GM12878 (cell line): ENCODE measurements around the gene SHANK1. TPM values are rescaled to one million over a fixed set of nuclear protein-coding genes. Genes with fewer than 3 reads are reported as not detected.

Experiments used
- ATF7 ChIP-seq: fragments of 450-650 bp; IDR thresholded peaks from 2 replicates; pipeline ENCODE4 v1.6.1; 2016; ENCODE audit warnings: low read depth, mild to moderate bottlenecking
- CHD1 ChIP-seq: IDR thresholded peaks from 2 replicates; pipeline ENCODE4 v1.6.1; 2012; ENCODE audit warnings: low read depth, low read length, improper control_type of control experiment
- HSF1 ChIP-seq: fragments of 150-350 bp; IDR thresholded peaks from 2 replicates; pipeline ENCODE4 v1.6.1; 2014; ENCODE audit warnings: mild to moderate bottlenecking, low read depth, low read length
- IRF4 ChIP-seq: IDR thresholded peaks from 2 replicates; pipeline ENCODE4 v1.6.1; 2011; ENCODE audit warnings: low read depth, low read length
- NFYB ChIP-seq: IDR thresholded peaks from 2 replicates; pipeline ENCODE4 v1.6.1; 2011; ENCODE audit warnings: low read depth, mild to moderate bottlenecking, low read length, improper control_type of control experiment, moderate library complexity; ENCODE audit not compliant: insufficient read depth
- PRDM15 ChIP-seq: fragments of 450-650 bp; formaldehyde crosslinking; IDR thresholded peaks from 2 replicates; pipeline ENCODE4 v1.4.0; 2020; ENCODE audit warnings: mild to moderate bottlenecking, moderate library complexity
- RELB ChIP-seq: fragments of 450-650 bp; IDR thresholded peaks from 2 replicates; pipeline ENCODE4 v1.6.1; 2017; ENCODE audit warnings: low read depth, mild to moderate bottlenecking, moderate library complexity
- SPI1 ChIP-seq: IDR thresholded peaks from 2 replicates; pipeline ENCODE4 v1.6.1; 2011; ENCODE audit warnings: low read depth, mild to moderate bottlenecking, low read length, moderate library complexity, borderline replicate concordance; ENCODE audit not compliant: insufficient read depth
- ZNF687 ChIP-seq: fragments of 450-650 bp; IDR thresholded peaks from 2 replicates; pipeline ENCODE4 v1.6.1; 2017; ENCODE audit warnings: mild to moderate bottlenecking, moderate library complexity
- polyA plus RNA-seq, 11 experiments: library from polyadenylated mRNA; depleted of rRNA in 4 of 11; unstranded in 6 of 11; stranded (reverse) in 5 of 11; fragments of >200 nt; fragmentation: Nextera tagmentation in 4 of 11; fragmentation: Illumina TruSeq in 1 of 11; extraction: Ambion mirVana in 4 of 11; extraction: Trizol in 1 of 11; gene quantifications; 1 replicate in 1 of 11; 2 replicates in 10 of 11; pipeline versions ENCODE4 v1.2.1 to v1.2.3, GENCODE V29; 2011 to 2016; ENCODE audit warnings: inconsistent platforms in 2 of 11, missing spikeins in 2 of 11, low read depth in 1 of 11
- total RNA-seq, 4 experiments: library from RNA; depleted of rRNA in 3 of 4; stranded (reverse); fragments of >200 nt in 3 of 4; fragmentation: Illumina TruSeq in 1 of 4; extraction: Trizol in 1 of 4; gene quantifications; 2 replicates each; pipeline versions ENCODE4 v1.2.1 to v1.2.3, GENCODE V29; 2013 to 2021

The SHANK1 gene
- total and polyA plus RNA-seq, 10 of the 15 experiments (the other 5 are each of a cell fraction or from before 2014, with no cell fraction given) = not detected

GRCh38 chr19:50712833-50713232 is 6.8 kb downstream of the SHANK1 start (continued):
- TF ChIP-seq ZNF687 (no peak), PRDM15 (no peak), ATF7 (no peak), RELB (no peak), IRF4 (no peak), SPI1 (no peak), HSF1 (no peak), NFYB (no peak), CHD1 (no peak)
